ENCODE measurements around the gene PTPRB.

DNA sequence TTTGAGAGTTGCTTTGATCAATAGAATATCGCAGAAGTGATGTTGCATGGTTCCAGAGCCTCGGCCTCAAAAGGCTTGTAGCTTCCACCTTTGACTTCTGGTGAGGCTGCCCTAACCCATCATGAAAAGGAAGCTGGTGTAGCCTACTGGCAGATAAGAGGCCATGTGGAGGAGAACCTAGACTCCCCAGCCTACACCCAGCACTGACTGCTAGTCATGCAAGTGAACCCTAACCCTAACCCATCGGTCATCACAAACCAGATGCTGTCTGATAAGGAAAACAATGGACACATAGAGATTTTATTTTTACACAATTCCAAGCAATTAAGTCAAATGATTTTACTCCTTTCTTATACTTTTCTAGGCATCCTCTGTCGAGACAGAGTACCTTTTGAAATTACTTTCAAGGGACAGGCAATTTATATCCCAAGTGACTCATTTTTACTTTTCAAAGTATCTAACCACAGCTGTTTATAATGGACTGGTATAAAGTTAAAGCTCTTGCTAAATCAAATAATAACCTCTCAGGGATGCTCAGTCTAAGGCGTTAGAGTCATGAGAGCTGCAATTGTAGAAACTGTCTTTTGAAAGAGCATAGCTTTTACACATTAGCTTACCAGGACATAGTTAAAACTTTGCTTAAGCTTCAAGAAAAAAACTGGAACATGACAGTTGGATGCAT is 17.6 kb downstream of the PTPRB start:
- TF ChIP-seq, protein P1, sequence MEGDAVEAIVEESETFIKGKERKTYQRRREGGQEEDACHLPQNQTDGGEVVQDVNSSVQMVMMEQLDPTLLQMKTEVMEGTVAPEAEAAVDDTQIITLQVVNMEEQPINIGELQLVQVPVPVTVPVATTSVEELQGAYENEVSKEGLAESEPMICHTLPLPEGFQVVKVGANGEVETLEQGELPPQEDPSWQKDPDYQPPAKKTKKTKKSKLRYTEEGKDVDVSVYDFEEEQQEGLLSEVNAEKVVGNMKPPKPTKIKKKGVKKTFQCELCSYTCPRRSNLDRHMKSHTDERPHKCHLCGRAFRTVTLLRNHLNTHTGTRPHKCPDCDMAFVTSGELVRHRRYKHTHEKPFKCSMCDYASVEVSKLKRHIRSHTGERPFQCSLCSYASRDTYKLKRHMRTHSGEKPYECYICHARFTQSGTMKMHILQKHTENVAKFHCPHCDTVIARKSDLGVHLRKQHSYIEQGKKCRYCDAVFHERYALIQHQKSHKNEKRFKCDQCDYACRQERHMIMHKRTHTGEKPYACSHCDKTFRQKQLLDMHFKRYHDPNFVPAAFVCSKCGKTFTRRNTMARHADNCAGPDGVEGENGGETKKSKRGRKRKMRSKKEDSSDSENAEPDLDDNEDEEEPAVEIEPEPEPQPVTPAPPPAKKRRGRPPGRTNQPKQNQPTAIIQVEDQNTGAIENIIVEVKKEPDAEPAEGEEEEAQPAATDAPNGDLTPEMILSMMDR (IDR thresholded peaks at IDR 0.05) = no peak
- no peak for TF ChIP-seq POLR2A (IDR thresholded peaks at IDR 0.05)

Measured in suprapubic skin (tissue), 3 donors.